Skin epidermis (tissue), 12 donors: ENCODE data around the gene YJU2.

Experiments used
- H3K27ac ChIP-seq, 21 experiments: fragments of 200-600 bp; sonication (generic) in 11 of 21; one replicate each; pipeline ENCODE4 v1.5.0; 2020; ENCODE audit warnings: mild to moderate bottlenecking in 3 of 21, inconsistent platforms in 2 of 21, moderate library complexity in 2 of 21
- H3K4me3 ChIP-seq, 7 experiments: fragments of 200-600 bp; sonication (generic) in 2 of 7; one replicate each; pipeline ENCODE4 v1.5.0; 2020; ENCODE audit warnings: inconsistent platforms in 2 of 7, mild to moderate bottlenecking in 2 of 7, moderate library complexity in 1 of 7

The YJU2 gene

GRCh38 chr19:4292515-4292914 lies 45.6 kb downstream of the YJU2 start:
- Histone ChIP-seq H3K27ac (no peak overlapping the region), H3K4me3 (no peak overlapping the region)

DNA sequence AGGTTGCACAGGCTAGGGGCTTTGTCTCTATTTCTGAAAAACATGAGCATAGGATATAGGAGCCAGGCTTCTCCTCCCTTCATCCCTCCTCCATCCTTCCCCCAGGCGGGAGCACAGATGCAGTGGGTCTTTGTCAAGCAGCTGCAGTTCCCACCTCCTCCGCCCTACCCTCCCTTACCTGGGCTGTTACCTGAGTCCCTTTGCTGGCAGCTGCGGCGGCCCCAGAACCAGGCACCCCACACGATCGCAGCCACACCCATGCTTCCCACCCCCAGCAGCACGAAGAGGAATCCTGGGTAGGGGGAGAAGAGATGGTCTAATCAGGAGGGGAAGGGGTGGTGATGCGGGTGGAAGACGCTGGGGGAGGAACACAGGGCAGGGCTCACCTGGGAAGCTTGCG lies 47.5 kb downstream of the YJU2 start:
- Histone ChIP-seq H3K4me3 (no peak overlapping the region), H3K27ac (no peak overlapping the region)

GRCh38 chr19:4295972-4296771 lies 49.3 kb downstream of the YJU2 start:
- Histone ChIP-seq H3K4me3 (no peak overlapping the region), H3K27ac (no peak overlapping the region)

DNA sequence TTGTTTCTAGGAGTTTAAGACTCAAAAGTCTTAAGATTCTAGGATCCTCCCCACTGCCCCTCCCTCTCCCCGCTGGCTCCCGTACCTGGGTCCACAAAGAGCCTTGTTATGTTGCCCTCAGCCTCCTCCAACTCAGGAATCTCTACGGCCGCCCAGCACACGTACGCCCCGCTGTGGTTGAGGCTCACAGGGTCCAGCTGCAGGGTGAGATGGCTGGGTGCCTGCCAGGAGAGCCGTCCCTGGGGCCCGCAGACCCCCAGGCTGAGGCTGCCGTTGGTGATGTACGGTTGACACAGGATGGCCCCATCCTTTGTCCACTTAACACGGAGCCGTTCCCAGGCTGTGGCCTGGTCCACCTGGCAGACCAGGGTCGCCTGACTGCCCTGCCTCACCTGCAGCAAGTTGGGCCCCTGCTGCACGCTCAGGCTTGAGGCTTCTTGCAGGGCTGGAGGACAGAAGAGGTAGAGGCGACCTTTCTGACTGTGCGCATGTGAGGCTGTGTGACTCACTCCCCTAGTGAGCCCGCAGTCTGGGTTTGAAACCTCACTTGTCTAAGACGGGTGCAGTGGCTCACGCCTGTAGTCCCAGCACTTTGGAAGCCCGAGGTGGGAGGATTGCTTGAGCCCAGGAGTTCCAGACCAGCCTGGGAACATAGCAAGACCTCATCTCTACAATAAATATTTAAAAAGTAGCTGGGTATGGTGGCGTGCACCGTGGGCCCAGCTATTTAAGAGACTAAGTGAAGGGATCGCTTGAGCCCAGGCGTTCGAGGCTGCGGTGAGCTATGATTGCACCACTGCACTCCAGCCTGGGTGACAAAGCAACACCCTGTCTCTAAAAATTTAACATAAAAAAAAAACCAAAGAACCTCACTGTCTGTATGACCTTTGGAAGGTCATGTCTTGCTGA lies 51.3 kb downstream of the YJU2 start:
- H3K4me3 ChIP-seq: no peak overlapping the region

GRCh38 chr19:4298810-4299550 lies 52.1 kb downstream of the YJU2 start:
- H3K27ac ChIP-seq: no peak overlapping the region
- H3K4me3 ChIP-seq: no peak overlapping the region

More for the DNA sequence above, 51.3 kb downstream of the YJU2 start:
- H3K27ac ChIP-seq: no peak overlapping the region

DNA sequence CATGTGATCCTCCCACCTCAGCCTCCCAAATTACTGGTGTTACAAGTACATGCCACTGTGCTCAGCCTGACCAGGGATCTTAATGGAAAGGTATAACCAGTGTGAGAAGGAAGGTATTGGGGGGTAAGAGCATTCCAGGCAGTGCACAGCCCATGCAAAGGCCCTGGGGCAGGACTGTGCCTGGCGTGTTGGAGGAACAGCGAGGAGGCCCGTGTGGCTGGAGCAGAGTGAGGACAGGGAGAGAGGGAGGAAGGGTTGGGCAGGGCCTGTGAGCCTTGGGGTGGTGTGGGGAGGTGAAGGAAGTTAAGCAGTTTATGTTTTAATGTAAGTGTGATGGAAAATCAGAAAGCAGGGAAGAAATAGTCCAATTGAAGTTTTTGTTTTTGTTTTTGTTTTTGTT lies 53.7 kb downstream of the YJU2 start:
- no peak overlapping the region for H3K4me3 ChIP-seq
- no peak overlapping the region for H3K27ac ChIP-seq

GRCh38 chr19:4301590-4302242 lies 54.8 kb downstream of the YJU2 start:
- no peak overlapping the region for H3K4me3 ChIP-seq
- no peak overlapping the region for H3K27ac ChIP-seq

DNA sequence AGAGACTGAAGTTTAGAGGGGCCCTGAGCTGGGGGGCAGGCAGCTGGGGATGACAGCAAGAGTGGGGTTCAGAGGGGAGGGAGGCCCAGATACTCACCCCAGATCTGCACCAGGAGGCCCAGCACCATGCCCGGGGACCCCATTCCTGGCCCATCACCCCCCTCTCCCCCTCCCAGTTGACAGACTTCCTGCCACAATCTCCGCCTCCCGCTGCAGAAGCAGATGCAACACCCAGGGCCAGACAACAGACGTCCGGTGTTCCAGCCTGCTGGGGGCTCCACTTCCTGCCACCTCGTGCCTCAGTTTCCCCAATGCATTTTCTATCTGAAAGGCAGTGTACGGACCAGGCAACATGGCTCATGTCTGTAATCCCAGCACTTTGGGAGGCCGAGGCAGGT lies 55.4 kb downstream of the YJU2 start, which contains the start of gene TMIGD2:
TSS of gene TMIGD2 (minus strand) at position 147 of the 398 bp plus-strand sequence. CDS start at position 143, 4 bp downstream.
- H3K27ac ChIP-seq: no peak within 1 kb of the TSS
- H3K4me3 ChIP-seq: no peak within 1 kb of the TSS

GRCh38 chr19:4303819-4304537 lies 57.1 kb downstream of the YJU2 start:
- peak overlapping the region in 4 of 7 experiments; percentile 13 to 37 (median 21) for H3K4me3 ChIP-seq
- H3K27ac ChIP-seq: no peak overlapping the region

- H3K4me3 ChIP-seq: peak within 1 kb of the TSS in 6 of 7 experiments; percentile 8 to 37 (median 21)
- no peak within 1 kb of the TSS for H3K27ac ChIP-seq
These were observed 57.8 kb downstream of the YJU2 start, which contains the start of gene FSD1 for GRCh38 chr19:4304538-4305256. Gene FSD1 (plus strand): TSS chr19:4304598. CDS start chr19:4304747, 149 bp downstream.

GRCh38 chr19:4305257-4305612 lies 58.4 kb downstream of the YJU2 start:
- Histone ChIP-seq H3K27ac (no peak overlapping the region), H3K4me3 (no peak overlapping the region)

- no peak overlapping the region for H3K27ac ChIP-seq
- H3K4me3 ChIP-seq: no peak overlapping the region
These were observed 58.8 kb downstream of the YJU2 start for GRCh38 chr19:4305659-4306058.

DNA sequence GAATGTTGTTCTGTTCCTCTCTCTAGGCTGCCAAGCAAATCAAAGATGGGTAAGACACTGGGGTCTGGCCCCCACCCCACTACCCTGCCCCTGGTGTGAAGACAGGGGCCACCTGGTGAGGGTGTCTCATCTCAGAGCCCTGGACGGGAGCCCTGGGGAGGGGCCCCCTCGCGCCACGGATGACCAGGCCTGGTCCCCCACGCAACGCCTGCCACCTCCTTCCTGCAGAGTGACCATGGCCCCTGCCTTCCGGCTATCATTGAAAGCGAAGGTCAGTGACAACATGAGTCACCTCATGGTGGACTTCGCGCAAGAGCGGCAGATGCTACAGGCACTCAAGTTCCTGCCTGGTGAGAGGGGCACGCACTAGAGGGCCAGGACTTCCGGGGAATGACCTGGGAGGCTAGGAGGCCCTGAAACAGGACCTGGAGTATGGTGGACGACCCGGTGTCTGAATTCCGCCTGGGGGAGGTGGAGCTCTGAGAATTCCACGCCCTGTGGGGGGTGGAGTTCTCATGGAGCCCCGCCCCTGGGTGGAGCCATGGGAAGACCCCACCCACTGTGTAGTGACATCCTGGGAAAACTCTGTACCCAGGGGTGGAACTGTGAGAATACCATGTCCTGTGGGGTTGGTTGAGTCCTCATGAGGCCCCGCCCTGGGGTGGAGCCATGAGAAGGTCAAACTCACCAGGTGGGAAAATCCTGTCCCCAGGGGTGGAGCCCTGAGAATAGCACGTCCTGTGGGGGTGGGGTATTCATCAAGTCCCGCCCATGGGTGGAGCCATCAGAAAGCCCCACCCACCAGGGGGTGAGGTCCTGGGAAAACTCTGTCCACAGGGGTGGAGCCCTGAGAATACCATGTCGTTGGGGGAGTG lies 63.6 kb downstream of the YJU2 start:
- H3K27ac ChIP-seq: no peak overlapping the region
- H3K4me3 ChIP-seq: no peak overlapping the region

GRCh38 chr19:4313847-4314490 lies 67.1 kb downstream of the YJU2 start:
- Histone ChIP-seq H3K27ac (no peak overlapping the region), H3K4me3 (no peak overlapping the region)

DNA sequence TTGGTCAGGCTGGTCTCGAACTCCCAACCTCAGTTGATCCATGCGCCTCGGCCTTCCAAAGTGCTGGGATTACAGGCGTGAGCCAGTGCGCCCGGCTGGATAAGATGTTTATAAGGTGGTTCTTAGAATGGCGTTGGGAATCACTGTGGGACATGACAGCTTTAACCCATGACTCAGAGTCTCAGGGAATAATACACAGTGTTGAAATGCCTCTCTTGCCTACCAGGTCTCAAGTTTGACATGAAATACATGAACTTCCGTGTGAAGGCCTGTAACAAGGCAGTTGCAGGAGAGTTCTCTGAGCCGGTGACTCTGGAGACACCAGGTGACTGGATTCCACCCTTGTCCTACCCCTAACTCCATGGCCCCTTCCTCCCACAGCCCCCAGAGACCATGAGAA lies 70.1 kb downstream of the YJU2 start:
- H3K4me3 ChIP-seq: no peak overlapping the region
- no peak overlapping the region for H3K27ac ChIP-seq

DNA sequence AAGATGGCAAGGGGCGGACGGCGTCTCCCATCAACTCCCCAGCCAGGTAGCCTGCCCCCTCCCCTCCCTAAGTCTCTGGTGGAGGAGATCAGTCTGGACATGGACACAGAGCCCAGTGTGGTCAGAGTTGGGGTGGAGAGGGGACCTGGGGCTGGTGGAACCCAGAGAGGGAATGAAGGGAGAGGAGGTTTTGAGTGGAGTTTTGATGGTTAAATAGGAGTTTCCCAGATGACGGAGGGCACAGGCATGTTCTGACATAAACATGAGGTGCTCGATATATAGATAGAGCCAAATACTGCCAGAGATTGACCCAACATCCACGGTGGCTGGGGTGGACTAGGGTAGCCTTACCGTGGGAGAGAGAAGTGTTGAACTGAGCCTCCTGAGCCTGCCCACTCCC lies 71.6 kb downstream of the YJU2 start:
- no peak overlapping the region for H3K4me3 ChIP-seq
- H3K27ac ChIP-seq: no peak overlapping the region
